Omental fat pad (tissue), 4 donors: Measurements from ENCODE around the gene ACADSB. TPM values are rescaled to one million over a fixed set of nuclear protein-coding genes. Genes with fewer than 3 reads are reported as not detected.

Source experiments
- ATAC-seq: fragments of 150-250 bp; one replicate; pipeline ENCODE4 v1.9.1; 2016; ENCODE audit warnings: mild to moderate bottlenecking, moderate library complexity; ENCODE audit not compliant: low FRiP score
- DNase-seq: peaks from one replicate; pipeline ENCODE4 v3.0.0-alpha.2; 2019; ENCODE audit warnings: low spot score
- total RNA-seq, 4 donors: library from RNA; depleted of rRNA; stranded (reverse); fragments of >200 nt; gene quantifications; one replicate each; pipeline ENCODE4 v1.1.0, GENCODE V29; 2016
- TF ChIP-seq, protein P1 (sequence below), 3 donors: fragments of 450-650 bp; IDR thresholded peaks; one replicate each; pipeline ENCODE4 v1.5.1; 2016 to 2017; ENCODE audit warnings: antibody characterized with exemption in 3 of 3, mild to moderate bottlenecking in 3 of 3, moderate library complexity in 2 of 3

The ACADSB gene
- total RNA-seq, 4 donors from 2014 or later, result 8.6 to 17.2 (median 12.8) TPM

DNA sequence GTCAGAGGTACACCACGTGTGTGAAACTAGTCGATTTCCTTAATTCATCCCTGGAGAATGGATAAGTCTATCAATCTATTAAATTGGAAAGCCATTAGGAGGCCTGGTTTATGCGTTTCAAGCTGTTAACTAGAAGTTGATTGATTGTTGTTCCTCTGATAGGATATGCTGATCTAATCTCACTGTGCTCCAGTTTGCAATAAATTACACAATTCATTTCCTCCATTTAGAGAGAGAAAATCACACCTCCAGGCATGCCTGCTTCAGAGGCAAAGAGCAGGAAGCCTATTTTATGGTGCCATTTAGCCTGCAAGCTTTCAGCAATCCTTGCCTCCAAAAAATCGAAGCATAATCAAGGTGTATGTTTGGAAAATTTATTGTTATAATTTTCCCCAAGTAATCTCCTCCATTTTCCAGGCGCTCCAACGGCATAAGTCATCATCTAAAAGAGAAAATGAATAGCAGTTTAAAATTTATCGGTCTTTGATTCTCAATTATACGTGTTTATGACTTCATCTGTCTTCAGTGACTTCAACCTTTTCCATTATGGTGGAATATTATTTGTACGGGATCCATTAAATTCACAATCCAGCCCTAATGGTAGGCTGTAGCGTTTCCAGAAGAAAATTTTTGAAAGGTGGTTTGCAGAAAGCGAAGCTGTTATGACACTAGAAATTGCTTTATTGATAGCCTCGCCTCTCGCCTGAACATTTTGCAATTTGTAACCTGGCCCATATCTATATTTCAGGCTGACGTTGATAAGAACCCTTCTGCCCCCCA lies 84.0 kb downstream of the ACADSB start:
- DNase-seq, result no peak
- TF ChIP-seq, protein P1, sequence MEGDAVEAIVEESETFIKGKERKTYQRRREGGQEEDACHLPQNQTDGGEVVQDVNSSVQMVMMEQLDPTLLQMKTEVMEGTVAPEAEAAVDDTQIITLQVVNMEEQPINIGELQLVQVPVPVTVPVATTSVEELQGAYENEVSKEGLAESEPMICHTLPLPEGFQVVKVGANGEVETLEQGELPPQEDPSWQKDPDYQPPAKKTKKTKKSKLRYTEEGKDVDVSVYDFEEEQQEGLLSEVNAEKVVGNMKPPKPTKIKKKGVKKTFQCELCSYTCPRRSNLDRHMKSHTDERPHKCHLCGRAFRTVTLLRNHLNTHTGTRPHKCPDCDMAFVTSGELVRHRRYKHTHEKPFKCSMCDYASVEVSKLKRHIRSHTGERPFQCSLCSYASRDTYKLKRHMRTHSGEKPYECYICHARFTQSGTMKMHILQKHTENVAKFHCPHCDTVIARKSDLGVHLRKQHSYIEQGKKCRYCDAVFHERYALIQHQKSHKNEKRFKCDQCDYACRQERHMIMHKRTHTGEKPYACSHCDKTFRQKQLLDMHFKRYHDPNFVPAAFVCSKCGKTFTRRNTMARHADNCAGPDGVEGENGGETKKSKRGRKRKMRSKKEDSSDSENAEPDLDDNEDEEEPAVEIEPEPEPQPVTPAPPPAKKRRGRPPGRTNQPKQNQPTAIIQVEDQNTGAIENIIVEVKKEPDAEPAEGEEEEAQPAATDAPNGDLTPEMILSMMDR (IDR thresholded peaks at IDR 0.05), result no peak
- ATAC-seq, result no peak

DNA sequence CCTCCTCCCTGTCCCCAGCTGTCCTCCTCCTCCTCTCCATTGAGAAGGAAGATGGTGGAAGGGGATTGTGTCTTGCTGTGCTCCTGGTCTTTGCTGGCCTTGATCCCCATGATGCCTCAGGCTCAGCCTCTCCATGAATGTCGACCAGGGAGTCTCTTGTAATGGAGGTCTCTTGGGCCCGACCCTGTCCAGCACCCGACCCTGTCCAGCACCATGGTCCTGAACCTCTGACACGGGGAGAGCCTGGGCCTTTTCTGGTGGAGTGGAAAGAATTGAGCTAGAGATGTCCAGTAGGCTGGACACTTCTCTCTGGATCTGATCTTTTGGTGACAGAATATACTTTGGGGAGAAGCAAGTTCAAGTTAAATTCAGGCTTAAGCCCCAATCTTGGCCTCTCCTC lies 84.7 kb downstream of the ACADSB start:
- TF ChIP-seq, protein P1 (IDR thresholded peaks at IDR 0.05), result no peak
- ATAC-seq, result no peak
- DNase-seq, result no peak

DNA sequence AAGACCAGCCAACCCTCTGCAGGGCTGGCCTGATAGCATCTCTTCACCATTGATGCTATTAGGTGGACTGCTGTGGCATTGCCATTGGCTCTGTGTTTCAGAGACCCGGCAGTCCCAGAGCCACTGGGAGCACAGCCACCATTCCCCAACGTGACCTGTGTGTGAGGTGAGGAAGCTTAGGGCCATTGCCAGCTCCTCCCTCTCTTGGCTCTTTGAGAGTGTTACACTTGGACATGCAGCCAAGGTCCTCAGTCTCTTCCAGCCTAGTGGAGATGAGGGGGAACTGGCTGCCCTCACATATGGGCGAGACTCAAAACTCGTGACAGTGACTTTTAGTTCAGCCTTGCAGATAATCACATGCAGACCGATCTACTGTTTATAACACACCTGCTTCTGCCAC lies 87.6 kb downstream of the ACADSB start:
- DNase-seq, result no peak
- TF ChIP-seq, protein P1 (IDR thresholded peaks at IDR 0.05), result no peak
- no peak for ATAC-seq

DNA sequence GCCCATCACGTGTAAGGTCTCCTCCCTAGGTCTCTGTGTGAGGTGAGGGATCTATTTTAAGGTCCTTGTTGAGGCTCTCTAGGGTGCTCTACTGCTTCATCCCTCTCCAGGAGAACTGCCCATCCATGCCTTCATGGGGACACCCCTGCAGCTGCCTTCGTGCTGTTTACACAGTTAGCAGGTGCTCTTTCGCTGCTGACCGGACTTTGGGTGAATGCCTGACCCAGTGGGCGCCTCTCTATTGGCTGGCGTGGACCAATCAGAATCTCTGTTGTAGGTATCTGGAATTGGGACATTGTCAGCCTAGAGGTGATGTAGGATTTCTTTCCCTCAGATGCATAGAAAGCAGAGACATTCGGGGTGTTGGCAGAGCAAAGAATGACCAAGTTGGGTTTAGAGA lies 88.2 kb downstream of the ACADSB start:
- TF ChIP-seq, protein P1 (IDR thresholded peaks at IDR 0.05), result no peak
- DNase-seq (no peak), ATAC-seq (no peak)

DNA sequence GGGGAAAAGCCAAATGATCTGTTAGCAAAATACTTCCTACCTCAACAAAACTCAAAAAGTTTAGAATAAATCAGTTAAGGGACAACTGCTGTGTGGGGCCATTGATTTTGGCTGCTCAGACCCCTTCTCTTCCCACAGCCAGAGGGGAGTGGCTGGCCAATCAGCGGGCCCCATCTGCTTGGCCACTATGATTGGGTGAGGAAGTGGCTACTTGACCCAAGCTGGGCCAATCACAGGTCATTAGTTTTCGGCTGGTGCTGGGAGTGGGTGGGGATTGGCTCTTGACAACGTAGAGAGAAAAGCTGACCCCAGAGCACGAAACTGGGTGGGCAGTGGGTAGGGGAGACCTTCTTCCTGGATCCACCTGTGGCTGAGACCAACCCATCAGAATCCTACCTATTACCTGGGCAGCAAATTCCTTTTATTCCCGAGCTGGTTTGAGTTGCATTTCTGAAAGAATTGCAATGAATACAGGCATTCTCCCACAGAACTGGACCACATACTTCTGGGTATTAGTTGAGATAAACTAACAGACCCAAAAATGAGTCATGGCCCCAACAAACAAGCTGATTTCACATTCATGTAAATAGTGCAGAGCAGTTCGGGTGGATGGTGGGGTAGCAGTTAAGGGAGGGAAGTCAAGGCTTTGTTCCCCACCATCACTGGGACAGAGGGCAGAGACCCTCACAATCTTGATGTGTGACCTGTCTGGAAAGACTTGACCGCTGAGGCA lies 91.4 kb downstream of the ACADSB start:
- DNase-seq, result no peak
- no peak for ATAC-seq
- TF ChIP-seq, protein P1 (IDR thresholded peaks at IDR 0.05), result no peak

DNA sequence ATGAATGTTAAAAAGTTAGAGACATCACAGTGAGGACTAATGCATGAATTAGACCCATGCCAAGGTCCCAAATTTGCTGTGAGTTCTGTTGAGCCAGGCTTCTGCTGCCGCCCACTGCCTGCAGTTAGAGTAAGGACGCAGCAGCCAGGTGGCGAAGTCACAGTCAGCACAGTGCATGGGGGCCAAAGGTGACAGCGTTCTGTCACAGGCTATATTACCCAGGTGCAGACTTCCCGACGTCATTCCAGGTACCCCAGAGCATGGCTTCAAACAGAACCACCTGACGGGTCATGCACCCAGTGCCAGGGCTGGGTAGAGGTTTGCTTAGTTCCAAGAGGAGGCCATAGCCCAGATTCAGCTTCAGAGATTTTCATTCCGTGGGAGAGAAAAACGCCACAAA lies 93.1 kb downstream of the ACADSB start:
- DNase-seq (no peak), ATAC-seq (no peak)
- TF ChIP-seq, protein P1 (IDR thresholded peaks at IDR 0.05), result no peak
